Measurements from ENCODE around the gene VPS26B.
"Not testable (repeated sequence)": the region's sequence is repeated elsewhere in the genome, so short reads cannot be mapped to it uniquely, and the experiment has no call there.

VPS26B gene

GRCh38 chr11:134258577-134258976 lies 34.1 kb downstream of the VPS26B start:
- no peak for DNase-seq (ENCODE audit: low read depth)

DNA sequence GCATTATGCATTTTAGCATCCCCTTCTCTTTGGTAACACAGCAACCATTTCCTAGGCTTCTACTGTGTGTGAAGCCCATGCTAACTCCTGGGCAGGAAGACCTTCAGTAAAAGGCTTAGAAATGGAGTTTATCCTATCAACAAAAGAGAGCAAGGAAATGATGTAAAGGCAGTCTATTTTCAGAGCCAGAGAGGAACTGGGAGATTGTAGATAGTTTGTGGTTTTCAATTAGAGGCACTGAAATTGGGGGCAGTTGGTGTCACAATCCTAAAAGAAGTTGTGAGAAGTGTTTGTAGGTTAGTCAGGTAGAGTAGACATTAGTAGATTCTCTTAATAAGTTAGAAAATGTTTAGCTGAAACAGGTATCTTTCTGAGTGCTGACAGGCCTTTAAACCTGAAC lies 36.0 kb downstream of the VPS26B start:
- no peak for DNase-seq (ENCODE audit: low read depth)

DNA sequence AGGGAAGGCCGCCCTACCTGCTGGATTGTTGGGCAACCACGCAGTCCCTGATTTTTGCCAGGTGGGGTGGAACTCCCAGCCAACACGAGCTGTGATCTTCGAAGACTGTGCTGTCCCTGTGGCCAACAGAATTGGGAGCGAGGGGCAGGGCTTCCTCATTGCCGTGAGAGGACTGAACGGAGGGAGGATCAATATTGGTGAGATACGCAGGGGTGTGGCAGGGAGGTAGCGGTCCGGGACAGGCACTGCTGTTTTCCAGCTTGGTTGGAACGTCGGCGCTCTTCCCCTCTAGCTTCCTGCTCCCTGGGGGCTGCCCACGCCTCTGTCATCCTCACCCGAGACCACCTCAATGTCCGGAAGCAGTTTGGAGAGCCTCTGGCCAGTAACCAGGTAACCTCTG lies 36.5 kb downstream of the VPS26B start:
- DNase-seq (ENCODE audit: low read depth) = no peak

DNA sequence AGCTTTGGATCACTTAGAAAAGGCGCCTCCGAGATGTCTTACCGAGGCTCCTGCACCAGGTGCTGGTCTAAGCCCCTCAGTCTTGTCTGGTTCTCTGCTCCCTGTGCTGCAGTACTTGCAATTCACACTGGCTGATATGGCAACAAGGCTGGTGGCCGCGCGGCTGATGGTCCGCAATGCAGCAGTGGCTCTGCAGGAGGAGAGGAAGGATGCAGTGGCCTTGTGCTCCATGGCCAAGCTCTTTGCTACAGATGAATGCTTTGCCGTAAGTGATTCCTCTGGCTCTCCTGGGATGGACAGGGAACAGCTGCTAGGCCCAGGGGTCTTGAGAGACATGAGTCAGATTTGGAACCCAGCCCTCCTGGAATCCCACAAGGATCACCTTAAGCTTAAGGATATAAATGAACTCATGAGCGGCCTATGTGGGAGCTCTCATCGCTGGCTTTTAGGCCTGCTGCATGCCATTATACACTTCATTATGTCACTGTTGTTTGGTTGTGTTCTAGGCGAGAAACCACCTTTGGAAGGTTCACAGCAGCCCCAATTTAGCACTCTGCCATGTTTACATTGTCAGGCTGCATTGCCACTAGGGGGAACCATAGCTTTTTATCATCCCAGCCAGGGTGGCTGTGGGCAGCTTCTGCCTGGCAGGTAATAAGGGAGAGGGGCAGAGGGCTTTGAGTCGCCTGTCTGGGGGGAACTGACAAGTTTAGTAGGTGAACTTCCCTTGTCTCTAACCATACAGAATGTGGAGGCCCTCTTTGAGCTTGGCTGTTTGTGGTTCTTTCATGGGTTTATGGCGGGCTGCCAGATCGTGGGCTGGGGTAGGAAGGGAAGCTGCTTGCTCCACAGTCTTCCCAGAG lies 37.4 kb downstream of the VPS26B start:
- DNase-seq (ENCODE audit: low read depth) = no peak

DNA sequence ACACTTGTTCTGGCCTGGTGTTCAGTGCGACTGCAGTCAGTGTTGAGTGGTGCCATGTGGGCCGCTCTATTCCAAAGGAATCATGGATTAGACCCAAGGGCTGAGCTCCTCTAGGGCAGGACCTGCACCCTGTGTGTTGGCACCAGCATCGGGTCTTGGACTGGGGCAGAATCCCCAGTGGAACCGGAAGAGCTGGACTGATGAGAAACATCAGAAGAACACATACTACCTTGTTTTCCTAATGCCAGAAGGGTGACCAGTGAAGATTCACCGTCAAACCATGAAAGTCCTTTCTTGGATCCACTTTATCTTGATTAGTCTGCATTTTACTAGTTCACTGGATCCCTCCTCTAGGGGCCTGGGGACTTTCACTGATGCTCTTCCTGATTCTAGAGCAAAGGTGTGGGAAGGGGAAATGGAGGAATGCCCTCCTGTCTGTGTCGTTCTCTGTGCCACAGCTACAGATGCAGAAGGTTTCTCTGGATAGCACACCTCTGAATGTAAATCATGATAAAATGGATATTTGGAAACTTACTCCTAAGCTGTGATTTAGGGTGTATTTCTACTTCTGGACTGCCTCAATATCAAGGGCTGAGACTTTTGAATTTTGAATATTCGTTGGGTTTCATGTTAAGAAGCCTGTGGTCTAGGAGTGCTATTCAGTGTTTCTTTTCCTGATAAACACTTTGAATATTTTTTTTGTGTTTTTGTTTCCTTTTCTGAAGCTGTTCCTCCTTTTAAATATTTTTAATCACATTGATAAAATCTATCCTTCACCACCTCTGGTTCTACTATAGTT lies 40.7 kb downstream of the VPS26B start:
- no peak for DNase-seq (ENCODE audit: low read depth)

DNA sequence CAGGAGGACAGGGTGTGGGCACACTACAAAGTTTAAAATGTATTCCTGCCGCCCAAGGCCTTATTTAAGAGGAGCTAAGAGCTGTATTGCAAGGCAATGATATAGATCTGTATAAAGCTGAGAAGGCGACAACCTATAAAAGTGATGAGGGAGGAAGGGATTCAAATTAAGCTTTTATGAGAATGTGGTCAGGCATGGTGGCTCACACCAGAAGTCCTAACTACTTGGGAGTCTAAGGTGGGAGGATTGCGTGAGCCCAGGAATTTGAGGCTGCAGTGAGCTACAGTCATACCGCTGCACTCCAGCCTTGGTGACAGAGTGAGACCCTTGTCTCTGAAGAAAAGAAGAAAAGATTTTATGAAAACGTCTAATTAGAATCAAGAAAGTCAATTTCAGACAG lies 42.0 kb downstream of the VPS26B start:
- DNase-seq (ENCODE audit: low read depth) = no peak

DNA sequence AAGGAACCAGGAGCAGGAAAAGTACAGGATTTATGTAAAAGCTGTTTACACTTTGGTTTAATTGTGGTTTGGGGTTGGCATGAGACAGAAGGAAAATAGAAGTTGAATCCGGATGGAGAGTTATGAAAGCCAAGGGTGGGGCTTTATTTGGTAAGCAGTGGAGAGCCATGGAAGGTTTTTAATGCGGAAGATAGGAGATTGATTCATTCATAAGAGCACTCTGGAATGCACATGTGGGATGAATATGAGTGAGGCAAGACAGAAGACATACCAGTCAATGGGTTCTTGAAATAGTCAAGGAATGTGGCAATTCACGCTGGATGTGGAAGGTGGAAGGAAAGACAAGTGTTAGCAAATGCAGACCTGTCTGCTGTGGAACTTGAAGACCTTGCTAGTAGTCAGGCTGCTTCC lies 42.4 kb downstream of the VPS26B start:
- no peak for DNase-seq (ENCODE audit: low read depth)

DNA sequence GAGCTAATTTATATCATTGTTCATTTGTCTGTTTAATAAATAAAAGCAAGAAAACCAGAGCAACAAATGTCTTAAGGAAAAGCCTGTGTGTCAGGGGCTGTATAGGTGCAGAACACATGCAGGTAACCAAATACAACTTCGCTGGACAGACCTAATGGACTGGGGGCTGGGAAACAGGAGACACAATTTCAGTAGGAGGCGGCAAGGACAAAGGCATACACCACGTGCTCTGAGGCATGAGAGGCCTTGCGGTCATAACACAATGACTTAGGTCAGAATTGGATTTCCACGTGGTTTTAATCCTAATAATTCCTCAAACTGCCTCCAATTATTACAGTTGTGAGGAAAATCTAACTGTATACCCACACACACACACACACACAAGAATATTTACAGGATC lies 43.0 kb downstream of the VPS26B start:
- DNase-seq (ENCODE audit: low read depth) = no peak

DNA sequence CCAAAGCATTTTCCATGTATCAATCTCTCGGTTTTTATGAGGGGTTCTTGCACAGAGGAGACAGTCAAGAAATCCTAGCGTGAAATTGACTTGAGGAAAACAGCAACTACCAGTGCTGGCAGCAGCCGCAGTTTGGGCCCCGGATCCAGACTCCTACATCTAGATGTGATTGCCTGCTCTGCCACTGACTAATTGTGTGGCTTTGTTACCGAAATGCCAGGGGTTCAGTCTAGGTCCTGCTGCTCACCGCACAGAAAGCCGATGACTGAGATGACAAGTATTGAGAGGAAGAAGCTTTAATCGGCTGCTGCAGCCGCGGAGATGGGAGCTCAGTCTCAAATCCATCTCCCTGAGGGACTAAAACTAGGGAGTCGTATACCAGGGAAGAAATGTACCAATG lies 43.5 kb downstream of the VPS26B start:
- DNase-seq (ENCODE audit: low read depth) = no peak

- DNase-seq (ENCODE audit: low read depth) = no peak
Measured at GRCh38 chr11:134270250-134270714, 45.8 kb downstream of the VPS26B start.

DNA sequence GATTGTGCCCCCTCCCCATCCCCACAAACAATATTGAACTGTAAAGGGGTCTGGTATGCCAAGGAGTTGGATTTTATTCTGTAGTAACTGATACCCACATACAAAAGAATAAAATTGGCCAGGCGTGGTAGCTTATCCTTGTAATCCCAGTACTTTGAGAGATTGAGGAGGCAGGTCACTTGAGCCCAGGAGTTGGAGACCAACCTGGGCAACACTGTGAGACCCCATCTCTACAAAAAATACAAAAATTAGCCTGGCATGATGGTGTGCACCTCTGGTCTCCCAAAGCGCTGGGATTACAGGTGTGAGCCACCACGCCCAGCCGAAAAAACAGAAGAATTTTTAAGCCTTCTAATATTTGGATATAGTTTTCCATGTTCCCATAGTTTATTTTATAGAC lies 47.5 kb downstream of the VPS26B start:
- no peak for DNase-seq (ENCODE audit: low read depth)

- DNase-seq (ENCODE audit: low read depth) = no peak
Measured at GRCh38 chr11:134272381-134273316, 48.2 kb downstream of the VPS26B start.

- no peak for DNase-seq (ENCODE audit: low read depth)
Measured at GRCh38 chr11:134273317-134273712, 48.8 kb downstream of the VPS26B start.

DNA sequence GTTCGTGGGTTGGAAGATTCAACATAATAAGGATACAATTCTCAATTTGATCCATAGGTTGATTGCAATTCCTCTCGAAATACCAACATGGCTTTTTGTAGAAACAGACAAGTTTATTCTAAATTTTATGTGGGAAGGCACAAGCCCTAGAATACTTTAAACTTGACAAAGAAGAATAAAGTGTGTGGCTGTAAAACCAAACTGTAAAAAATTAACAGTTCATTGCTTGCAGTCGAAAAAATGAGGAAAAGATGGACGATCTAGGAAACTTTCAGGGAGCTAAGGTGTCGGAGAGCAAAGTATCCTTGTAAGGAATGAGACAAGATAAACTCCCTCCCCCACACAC lies 50.7 kb downstream of the VPS26B start:
- no peak for DNase-seq (ENCODE audit: low read depth)

- peak; percentile 60 for DNase-seq (ENCODE audit: low read depth)
Measured at GRCh38 chr11:134275534-134276395, 51.3 kb downstream of the VPS26B start, which contains the start of gene GLB1L3. GLB1L3 (plus strand) TSS chr11:134276379; CDS start chr11:134276741, 362 bp downstream.

DNA sequence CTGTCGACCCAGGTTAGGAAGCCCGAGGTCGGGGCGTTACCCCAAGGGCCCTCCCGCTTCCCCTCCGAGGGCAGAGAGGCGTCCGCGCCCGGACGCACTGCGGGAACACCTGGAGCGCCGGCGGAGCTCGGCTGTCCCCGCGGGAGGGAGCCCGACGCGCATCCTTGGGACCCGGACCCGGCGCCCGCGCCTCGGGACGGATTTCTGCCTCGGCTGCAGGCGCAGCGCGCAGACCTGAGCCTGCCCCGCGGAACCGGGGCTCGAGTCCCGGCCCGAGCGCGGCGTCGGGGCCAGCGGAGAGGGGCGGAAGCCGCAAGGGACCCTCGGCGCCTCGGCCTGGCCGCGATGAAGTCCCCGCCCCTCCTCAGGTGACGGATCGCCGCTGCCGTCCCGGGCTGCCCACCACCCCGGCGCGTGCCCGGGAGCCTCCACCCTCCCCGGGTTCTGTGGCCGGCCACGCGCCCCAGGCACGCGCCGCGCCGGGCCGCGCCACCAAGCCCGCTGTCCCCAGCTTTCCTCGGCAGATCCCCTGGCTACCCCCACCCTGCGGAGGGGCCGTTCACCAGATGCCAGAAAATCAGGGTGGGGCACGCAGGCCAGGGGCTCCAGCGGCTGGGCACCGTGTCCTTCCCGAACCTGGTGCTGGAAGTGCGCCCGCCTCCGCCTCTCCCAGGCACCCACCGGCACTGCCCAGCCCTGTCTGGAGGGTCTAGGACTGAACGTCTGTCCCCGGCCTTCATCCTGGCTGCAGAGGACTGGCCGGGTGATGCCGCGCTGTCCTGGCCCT lies 52.1 kb downstream of the VPS26B start:
- no peak for DNase-seq (ENCODE audit: low read depth)

DNA sequence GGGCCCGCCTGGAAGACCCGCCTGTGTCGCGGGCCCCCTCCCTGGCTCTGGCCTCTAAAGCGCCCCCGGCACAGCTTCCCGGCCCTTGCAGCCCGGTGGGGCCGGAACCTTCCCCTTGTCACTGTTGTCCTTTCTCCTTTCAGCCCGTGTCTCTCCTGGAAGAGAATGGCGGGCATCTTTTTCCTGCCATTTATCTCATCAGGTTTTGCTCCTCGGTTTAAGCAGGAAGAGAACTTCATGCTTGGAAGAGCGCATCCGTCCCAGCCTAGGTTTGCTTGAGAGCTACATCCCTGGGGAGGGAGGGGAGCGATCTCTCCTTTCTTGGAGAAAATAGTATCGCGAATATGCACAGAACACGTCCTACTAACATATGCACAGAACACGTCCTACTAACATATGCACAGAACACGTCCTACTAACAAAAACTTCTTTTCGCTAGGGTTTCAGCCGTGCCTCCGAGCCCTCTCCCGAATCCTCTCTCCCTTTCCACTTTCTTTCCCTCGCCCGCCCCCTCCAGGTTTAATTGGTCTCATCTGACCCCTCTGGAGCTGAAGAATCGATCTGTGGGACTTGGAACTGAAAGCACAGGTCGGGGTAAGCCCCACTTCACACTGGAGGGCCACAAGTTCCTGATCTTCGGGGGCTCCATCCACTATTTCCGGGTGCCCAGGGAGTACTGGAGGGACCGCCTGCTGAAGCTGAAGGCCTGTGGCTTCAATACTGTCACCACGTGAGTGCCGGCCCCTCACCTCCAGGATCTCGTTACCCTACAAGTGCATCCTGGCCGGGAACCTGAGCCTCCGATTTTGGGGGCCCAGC lies 52.9 kb downstream of the VPS26B start:
- DNase-seq (ENCODE audit: low read depth) = no peak

DNA sequence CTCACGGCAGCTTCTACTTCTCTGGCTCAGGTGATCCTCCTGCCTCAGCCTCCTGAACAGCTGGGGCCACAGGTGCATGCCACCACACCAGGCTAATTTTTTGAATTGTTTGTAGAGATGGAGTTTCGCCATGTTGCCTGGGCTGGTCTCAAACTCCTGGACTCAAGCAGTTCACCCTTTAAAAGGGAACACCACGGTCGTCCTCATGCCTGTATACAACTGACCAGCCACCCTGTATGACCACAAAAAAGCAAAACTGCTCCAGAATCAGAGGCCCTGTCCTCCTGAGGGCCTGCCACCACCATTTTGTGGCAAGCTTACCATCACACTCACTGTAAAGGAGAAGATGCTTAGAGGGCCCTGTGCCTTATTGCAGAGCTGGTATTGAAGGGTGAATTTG lies 53.9 kb downstream of the VPS26B start:
- DNase-seq (ENCODE audit: low read depth) = no peak

GRCh38 chr11:134281635-134282034 lies 57.2 kb downstream of the VPS26B start:
- not testable (repeated sequence) for DNase-seq (ENCODE audit: low read depth)
